ENCODE measurements around the gene LHFPL3. TPM values are rescaled to one million over a fixed set of nuclear protein-coding genes. Genes with fewer than 3 reads are reported as not detected.

Gene LHFPL3
- total RNA-seq, 2 donors from 2014 or later: not detected

DNA sequence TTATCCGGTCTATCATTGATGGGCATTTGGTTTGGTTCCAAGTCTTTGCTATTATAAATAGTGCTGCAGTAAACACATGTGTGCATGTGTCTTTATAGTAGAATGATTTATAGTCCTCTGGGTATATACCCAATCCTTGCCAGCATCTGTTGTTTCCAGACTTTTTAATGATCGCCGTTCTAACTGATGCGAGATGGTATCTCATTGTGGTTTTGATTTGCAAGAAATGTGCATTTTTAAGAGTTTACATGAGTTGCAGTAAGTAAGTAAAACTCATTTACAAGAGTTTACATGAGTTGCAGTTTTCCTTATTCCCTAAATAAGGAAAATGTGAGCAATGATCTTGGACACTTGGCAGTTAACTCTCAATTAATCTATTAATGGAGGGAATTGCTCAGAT lies 312.1 kb downstream of the LHFPL3 start:
- no peak for DNase-seq (ENCODE audit: low spot score)
- Histone ChIP-seq H3K36me3 (no peaks in the 10 kb centered on the region), H3K27me3 (replicated peaks; ENCODE audit: insufficient read depth) (no peaks in the 10 kb centered on the region), H3K4me3 (no peak overlapping the region), H3K27ac (no peak overlapping the region), H3K4me1 (ENCODE audit: control insufficient read depth in 1 of 2, low read depth in 2 of 2) (no peaks in the 10 kb centered on the region), H3K9me3 (no peaks in the 10 kb centered on the region)
- no peak for ATAC-seq (ENCODE audit: insufficient number of reproducible peaks, low FRiP score, low read depth)
- TF ChIP-seq, protein P1, sequence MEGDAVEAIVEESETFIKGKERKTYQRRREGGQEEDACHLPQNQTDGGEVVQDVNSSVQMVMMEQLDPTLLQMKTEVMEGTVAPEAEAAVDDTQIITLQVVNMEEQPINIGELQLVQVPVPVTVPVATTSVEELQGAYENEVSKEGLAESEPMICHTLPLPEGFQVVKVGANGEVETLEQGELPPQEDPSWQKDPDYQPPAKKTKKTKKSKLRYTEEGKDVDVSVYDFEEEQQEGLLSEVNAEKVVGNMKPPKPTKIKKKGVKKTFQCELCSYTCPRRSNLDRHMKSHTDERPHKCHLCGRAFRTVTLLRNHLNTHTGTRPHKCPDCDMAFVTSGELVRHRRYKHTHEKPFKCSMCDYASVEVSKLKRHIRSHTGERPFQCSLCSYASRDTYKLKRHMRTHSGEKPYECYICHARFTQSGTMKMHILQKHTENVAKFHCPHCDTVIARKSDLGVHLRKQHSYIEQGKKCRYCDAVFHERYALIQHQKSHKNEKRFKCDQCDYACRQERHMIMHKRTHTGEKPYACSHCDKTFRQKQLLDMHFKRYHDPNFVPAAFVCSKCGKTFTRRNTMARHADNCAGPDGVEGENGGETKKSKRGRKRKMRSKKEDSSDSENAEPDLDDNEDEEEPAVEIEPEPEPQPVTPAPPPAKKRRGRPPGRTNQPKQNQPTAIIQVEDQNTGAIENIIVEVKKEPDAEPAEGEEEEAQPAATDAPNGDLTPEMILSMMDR (IDR thresholded peaks at IDR 0.05): no peak

DNA sequence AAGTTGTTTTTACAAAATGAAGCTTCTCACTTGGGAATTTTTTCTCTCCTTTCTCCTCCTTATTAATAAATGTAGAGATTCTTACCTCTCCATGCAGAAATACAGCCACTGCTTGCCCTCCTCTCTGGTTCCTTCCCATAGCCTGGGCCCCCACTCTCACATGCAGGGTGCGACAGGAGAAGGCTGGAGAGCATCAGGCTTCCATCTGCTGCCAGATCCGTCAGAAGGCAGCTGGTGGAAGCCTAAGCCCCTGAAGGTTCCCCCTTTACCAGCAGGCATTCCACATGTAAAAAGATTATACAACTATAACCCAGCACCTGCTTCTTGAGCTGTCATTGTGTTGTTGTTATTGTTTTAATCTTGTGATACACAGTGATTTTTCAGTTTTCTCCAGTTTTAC lies 314.2 kb downstream of the LHFPL3 start:
- Histone ChIP-seq H3K4me3 (no peak overlapping the region), H3K9me3 (no peaks in the 10 kb centered on the region), H3K27ac (no peak overlapping the region), H3K4me1 (ENCODE audit: control insufficient read depth in 1 of 2, low read depth in 2 of 2) (no peaks in the 10 kb centered on the region), H3K27me3 (replicated peaks; ENCODE audit: insufficient read depth) (no peaks in the 10 kb centered on the region), H3K36me3 (no peaks in the 10 kb centered on the region)
- ATAC-seq (ENCODE audit: insufficient number of reproducible peaks, low FRiP score, low read depth): no peak
- no peak for DNase-seq (ENCODE audit: low spot score)
- TF ChIP-seq, protein P1 (IDR thresholded peaks at IDR 0.05): no peak

DNA sequence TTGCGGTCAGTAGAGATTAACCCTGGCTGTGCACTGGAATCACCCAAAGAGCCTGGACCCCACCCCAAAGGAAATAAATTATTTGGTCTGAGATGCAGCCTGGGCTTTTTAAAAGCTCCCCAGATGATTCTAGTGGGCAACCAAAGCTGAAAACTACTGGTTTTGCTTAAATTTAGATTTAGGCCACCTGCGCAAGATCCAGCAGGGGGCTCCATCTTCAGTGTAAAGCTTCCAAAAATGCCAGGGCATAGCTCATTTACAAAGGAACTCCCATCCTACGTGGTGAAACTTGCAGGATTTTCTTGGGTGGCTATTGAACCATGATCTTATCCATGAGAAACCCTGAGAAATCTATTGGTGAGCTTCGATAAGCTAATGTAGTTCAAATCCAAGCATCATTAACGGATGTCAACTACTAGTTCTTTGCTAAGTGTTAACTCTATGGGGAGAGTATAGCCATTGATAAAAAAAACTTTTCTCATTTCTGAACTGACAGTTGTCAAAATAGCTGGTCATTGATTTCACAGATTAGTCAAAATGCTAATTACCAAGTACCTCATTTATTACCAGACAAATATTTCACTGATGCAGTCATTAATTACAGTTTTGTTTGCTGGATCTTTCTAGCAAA lies 315.3 kb downstream of the LHFPL3 start:
- no peak for ATAC-seq (ENCODE audit: insufficient number of reproducible peaks, low FRiP score, low read depth)
- H3K27me3 ChIP-seq (replicated peaks; ENCODE audit: insufficient read depth): no peaks in the 10 kb centered on the region
- H3K4me1 ChIP-seq (ENCODE audit: control insufficient read depth in 1 of 2, low read depth in 2 of 2): no peaks in the 10 kb centered on the region
- H3K36me3 ChIP-seq: no peaks in the 10 kb centered on the region
- H3K4me3 ChIP-seq: no peak overlapping the region
- no peak for DNase-seq (ENCODE audit: low spot score)
- no peaks in the 10 kb centered on the region for H3K9me3 ChIP-seq
- TF ChIP-seq, protein P1 (IDR thresholded peaks at IDR 0.05): no peak
- no peak overlapping the region for H3K27ac ChIP-seq

DNA sequence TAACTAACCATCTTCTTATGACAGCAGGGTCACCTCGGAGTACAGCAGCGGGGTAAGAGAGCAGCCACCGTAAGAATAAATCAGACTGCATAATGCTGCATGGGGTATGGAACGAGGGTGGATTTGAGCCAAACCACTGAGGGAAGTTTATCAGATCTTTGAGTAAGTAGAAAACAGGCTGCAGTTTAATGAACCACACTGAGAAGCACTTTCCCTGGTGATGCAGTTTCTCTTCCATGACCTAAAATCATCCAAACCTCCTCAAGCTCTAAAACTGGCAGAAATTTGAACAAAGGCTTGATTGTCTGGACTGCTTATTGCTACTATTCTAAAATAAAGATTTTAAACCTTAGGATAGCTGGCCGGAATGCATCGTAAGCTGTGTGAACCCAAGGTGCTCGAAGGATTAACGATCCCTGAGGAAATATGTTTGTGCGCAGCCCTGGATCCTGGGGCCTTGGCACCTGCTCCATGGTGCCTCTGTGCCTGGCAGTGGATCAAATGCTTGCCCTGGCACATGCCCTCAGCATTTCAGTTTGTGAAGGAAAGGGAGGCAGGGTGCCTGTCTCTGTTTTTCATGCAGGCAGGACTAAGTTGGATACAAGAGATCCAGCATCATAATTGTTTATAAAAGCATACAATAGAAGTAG lies 322.7 kb downstream of the LHFPL3 start:
- DNase-seq (ENCODE audit: low spot score): no peak
- TF ChIP-seq, protein P1 (IDR thresholded peaks at IDR 0.05): no peak
- Histone ChIP-seq H3K27me3 (replicated peaks; ENCODE audit: insufficient read depth) (no peaks in the 10 kb centered on the region), H3K36me3 (no peaks in the 10 kb centered on the region), H3K27ac (no peak overlapping the region), H3K9me3 (no peaks in the 10 kb centered on the region), H3K4me3 (no peak overlapping the region), H3K4me1 (ENCODE audit: control insufficient read depth in 1 of 2, low read depth in 2 of 2) (no peaks in the 10 kb centered on the region)
- no peak for ATAC-seq (ENCODE audit: insufficient number of reproducible peaks, low FRiP score, low read depth)

DNA sequence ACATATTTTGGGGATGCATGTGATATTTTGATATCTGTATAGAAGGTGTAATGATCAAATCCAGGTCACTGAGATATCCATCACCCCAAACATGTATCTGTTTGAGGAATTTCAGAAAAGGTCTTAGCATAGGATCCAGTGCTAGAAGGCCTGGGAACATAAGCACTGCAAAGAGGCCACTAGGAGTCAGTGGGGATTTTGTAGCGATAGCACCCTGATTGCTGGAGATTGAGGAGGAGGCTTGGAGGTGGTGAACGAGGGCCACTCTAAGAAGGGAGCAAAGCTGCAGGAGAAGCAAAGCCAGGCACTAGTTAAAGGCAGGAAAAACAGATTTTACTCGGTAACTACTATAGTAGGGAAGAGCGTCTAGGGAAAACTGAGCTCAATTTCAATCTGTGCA lies 324.0 kb downstream of the LHFPL3 start:
- no peaks in the 10 kb centered on the region for H3K36me3 ChIP-seq
- ATAC-seq (ENCODE audit: insufficient number of reproducible peaks, low FRiP score, low read depth) (no peak), DNase-seq (ENCODE audit: low spot score) (no peak)
- H3K27ac ChIP-seq: no peak overlapping the region
- H3K27me3 ChIP-seq (replicated peaks; ENCODE audit: insufficient read depth): no peaks in the 10 kb centered on the region
- H3K4me1 ChIP-seq (ENCODE audit: control insufficient read depth in 1 of 2, low read depth in 2 of 2): no peaks in the 10 kb centered on the region
- no peaks in the 10 kb centered on the region for H3K9me3 ChIP-seq
- H3K4me3 ChIP-seq: no peak overlapping the region
- TF ChIP-seq, protein P1 (IDR thresholded peaks at IDR 0.05): no peak
